GM19035 (cell line): ENCODE measurements around the gene ECEL1.

Experiments used
- ATAC-seq: cut with Tn5 transposase; IDR thresholded peaks from one replicate; pipeline ENCODE4 v1.9.1; 2021; ENCODE audit not compliant: unreplicated experiment

Gene ECEL1

DNA sequence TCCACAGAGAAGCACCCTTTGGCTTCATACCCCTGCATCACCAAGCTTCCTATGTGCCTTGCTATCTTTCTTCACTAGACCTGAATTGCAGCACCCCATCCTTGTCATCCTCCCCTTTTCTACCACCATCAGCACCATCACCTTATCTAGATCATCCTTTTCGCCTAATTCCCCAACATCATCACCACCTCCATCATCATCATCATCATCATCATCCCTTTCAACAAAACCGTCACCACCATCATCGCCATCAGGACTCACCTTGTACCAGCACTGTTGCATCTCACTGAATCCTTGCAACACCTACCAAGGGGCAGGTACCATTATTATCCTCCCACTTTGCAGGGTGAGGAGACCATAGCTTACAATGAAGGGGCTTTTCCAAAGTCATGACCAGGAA, 10.8 kb upstream of the ECEL1 start:
- ATAC-seq: no peak

- no peak for ATAC-seq
Measured at GRCh38 chr2:232497348-232497747, 9.7 kb upstream of the ECEL1 start.

DNA sequence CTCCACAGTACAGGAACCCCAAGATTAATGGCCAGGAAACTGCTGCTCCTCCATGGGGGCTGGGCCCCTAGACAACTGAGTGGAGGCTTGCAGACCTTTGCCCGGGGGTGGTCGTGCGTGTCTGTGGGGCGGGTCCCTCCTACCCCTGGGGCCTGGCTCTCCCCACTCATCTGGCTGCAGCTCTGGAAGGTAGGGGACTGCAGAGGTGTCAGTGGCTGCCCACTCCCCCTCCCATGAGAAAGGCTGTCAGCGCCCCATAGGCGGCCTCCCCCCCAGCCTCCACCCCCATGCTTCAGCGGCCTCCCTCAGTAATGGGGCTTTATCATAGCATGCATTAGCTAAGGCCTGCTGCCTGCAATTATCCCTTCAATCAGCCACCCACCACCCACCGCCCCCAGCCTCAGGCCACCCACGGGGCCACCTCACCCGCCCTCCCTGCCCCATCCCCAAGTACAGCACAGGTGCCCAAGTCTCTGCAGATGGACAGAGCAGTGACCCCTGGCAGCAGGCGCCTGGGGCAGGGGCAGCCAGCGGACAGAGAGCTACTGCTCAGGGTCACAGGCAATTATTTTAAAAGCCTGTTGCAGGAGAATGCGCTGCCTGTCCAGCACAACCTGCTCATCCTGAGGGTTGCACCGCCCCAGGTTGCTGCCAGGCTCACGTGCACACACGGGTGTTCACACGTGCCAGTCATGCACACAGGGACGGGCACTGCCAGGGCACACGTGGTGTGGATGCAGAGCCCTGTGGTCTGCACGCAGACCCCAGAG, 9.1 kb upstream of the ECEL1 start:
- no peak for ATAC-seq

DNA sequence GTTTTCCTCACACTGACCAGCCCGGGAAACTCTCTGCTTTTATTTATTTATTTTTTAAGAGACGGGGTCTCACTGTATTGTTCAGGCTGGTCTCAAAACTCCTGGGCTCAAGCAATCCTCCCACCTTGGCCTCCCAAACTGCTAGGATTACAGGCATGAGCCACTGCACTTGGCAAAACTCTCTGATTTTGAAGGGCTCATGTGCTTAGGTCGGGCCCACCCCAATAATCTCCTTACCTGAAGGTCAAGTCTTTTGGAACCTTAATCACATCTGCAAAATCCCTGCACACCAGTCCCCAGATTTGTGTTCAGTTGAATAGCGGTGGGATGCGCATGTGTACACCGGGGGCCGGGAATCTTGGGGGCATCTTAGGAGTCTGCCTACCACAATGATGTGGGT, 7.7 kb upstream of the ECEL1 start:
- ATAC-seq: no peak

DNA sequence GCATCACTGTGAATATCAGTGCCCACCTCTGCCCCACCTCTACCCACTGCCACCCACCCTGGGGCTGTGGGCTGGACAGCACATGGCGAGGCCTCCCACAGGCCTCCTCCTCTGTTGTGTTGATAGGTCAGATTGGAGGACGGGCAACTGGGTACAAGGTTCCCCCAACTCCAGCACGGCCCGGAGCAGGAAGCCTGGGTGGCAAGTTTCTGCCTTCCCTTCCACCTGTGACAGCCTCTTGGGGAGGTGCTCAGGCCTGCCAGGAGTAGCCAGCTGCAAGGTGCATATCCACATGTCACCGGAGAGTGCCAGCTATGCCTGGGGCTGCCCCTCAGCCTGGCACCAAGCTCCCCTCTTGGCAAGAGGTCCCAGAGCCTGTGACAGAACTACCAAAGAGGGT, 6.9 kb upstream of the ECEL1 start:
- no peak for ATAC-seq

- ATAC-seq: no peak
Measured at GRCh38 chr2:232493701-232494474, 6.3 kb upstream of the ECEL1 start.

DNA sequence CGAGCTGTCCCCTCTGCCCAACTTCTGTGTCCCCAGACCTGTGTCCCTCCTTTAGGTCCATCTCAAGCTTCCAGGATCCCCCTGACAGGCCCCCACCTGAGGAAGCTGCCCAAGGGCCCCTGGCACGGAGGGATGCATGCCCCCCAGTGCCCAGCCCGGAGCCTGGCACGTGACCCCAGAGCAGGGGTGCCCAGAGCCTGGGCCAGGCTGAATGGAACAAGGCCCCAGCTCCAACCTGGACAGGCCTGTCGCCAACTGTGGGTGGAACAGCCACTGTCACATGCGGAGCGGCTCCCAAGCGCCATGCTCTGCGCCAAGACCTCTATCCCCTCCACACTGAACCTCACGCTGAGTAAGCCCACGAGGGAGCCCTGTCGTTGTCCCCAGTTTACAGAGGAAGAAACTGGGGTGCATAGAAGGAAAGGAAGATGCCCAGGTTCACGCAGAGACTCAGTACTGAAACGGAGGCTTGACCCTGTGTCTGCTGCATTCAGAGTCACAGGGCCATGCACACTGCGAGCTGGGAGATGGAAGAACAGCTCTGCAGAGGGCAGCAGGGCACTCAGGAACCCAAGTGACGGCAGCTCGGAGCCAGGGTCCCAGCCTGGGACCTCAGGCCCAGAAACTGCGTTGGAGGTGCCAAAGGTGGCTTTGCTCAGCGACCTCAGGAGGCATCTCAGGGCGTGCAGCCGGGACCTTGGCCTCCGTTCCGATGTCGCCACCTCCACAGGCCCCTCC, 5.5 kb upstream of the ECEL1 start:
- ATAC-seq: no peak

DNA sequence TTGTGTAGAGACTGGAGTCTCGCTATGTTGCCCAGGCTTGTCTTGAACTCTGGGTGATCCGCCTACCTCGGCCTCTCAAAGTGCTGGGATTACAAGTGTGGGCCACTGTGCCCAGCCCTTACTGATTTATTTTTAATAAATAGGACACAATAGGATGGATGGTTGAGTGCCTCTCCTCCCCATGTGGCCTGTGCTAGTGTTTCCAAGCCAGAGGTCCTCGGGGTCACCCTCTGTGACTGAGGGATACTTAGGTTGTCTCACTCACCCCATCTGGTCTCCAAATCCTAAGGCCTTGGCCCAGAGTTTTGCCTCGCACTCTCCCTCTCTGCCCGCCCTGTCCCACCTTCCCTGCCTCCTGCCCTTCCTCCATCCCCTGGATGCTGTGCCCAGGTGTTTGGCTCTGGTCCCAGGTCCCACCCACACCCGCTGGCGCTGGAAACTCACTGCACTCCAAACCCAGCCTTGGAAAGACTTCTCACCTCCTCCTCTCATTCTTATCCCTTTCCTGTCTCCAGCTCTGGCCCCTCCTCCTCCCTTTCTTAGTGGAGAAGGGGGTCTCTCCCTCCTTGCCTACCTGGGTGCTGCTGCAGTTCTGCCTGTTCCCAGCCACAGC, 4.7 kb upstream of the ECEL1 start:
- ATAC-seq: no peak

GRCh38 chr2:232491139-232491780, 3.6 kb upstream of the ECEL1 start:
- ATAC-seq: no peak

DNA sequence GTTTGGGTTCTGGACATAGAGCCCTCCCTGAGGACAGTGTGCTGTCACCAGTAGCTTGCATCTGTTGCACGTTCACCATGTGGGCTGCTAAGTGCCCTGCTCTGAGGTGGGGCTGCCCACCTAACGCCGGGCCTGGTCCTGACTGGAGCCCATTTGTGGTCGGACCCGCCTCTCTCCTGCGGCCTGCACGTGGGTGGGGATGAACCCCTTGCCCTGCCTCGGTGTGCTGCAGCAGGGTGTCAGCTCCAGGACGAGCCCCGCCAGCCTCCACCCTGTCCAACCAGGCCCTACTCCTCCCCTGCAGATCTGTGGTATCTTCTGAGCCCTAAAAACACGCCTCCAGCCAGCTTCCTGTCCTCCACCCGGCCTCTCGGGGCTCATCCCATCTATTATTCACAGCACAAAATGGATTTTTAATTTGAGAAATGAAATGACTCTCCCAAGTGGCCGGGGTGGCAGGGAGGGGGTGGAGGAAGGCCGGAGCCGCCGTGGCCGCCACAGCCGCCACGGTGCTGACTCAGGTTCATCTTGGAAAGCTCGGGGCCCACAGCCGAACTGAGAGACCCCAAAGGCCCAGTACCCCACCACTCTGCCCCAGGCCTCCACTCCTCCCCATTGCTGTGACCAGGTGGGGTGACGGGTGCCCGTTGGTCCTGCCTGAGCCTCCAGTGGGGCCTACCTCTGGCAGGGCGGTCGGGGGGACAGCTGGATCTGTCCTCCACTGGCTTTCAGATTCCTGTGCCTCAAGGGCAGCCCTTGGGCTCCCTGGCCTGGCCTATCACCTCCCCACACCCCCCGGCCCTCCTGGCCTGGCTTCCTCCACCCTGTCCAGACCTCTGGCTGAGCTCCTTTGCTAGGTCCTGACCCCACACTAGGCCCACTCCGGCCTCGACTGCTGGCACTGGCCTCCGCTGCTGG, 2.8 kb upstream of the ECEL1 start:
- ATAC-seq: no peak

- no peak for ATAC-seq
Measured at GRCh38 chr2:232489516-232490220, 2.0 kb upstream of the ECEL1 start.

- no peak for ATAC-seq
Measured at GRCh38 chr2:232488721-232489300, 1.2 kb upstream of the ECEL1 start.

- ATAC-seq: no peak
Measured at GRCh38 chr2:232488097-232488711, 570 bp upstream of the ECEL1 start.

DNA sequence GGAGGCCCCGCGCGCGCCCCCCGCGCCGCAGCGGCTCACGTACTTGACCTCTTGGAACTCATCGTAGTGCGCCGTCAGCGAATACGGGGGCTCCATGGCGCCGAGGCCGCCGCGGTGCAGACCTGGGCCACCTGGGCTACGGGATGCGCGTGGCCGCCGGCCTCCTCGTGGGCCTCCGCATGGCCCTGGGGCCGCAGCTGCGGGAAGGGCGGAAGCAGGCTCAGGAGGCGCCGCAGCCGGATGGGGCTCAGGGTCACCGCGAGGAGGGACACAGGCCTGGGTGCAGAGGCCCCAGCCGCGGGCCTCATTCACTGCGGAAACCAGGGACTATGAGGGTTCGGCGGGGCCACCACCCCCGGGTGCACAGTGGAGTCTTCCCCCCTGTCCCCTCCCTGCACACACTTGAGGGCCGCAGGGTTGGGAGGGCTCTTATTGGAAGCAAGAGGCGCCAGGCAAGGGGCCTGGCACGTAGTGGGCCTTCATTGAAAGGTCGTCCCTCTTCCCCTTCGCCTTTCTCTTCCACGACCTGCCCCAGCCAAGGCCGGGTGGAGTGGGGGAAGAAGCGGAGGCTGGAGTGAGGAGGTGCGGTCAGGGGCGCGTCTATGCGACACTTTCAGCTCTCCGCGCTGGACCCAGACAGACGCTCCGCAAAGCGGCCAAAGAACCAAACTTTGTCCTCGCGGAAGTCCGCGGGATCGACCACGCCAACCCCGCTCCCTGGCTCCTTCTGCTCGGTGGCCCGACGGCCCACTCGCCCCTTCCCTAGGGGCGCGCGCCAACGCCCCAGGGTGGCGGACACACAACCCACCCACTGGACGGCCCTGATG, 863 bp downstream of the ECEL1 start:
- ATAC-seq: no peak

- ATAC-seq: no peak
Measured at GRCh38 chr2:232485757-232486557, 1.7 kb downstream of the ECEL1 start.

DNA sequence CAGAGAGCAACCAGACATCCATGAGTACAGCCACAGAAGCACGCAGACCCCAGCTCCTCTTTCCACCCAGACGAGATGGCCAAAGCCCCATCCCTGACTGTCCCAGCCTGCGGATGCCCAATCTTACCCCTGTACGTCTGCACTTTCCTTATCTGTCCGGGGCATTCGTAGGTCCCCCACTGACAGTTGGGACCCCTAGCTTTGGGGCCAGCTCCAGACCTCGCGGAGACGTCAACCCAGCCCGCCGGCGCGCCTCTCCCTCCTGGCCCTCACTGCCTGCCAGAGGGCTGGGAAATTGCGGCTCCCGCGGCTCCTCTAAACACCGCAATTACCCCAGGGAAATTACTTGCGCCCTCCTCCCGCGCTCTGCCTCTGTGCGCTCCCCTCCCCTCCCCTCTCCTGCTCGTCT, 2.3 kb downstream of the ECEL1 start:
- no peak for ATAC-seq
